Left ventricle myocardium inferior (tissue), 1 donor: ENCODE results near the gene PLPP7. TPM values are rescaled to one million over a fixed set of nuclear protein-coding genes. Genes with fewer than 3 reads are reported as not detected.

ENCODE experiments used
- DNase-seq: peaks from one replicate; pipeline ENCODE4 v3.0.0-alpha.2; 2020
- H3K27ac ChIP-seq: fragments of 200-600 bp; replicated peaks from 2 replicates; pipeline ENCODE4 v1.8.0; 2021
- H3K27me3 ChIP-seq: fragments of 200-600 bp; 2 replicates; pipeline ENCODE4 v1.8.0; 2021; ENCODE audit warnings: low read depth
- H3K36me3 ChIP-seq: fragments of 200-600 bp; 2 replicates; pipeline ENCODE4 v1.8.0; 2021
- H3K4me1 ChIP-seq: fragments of 200-600 bp; 2 replicates; pipeline ENCODE4 v1.8.0; 2021
- H3K4me3 ChIP-seq: fragments of 200-600 bp; 2 replicates; pipeline ENCODE4 v1.8.0; 2021; ENCODE audit warnings: mild to moderate bottlenecking, moderate library complexity
- H3K9me3 ChIP-seq: fragments of 200-600 bp; replicated peaks from 2 replicates; pipeline ENCODE4 v1.8.0; 2021
- CTCF ChIP-seq: fragments of 200-600 bp; IDR thresholded peaks from 2 replicates; pipeline ENCODE4 v1.8.0; 2021; ENCODE audit warnings: antibody characterized with exemption, mild to moderate bottlenecking, borderline replicate concordance
- intact Hi-C: fragments of 100-400 bp; cut with micrococcal nuclease; formaldehyde crosslinking; loops from one replicate; pipeline ENCODE4 v1.11.0; 2022
- total RNA-seq: library from RNA; stranded (reverse); fragmentation: NEBNext Ultra II Directional; extraction: Animal tissue kit (Norgen Biotek cat#: 25700); gene quantifications from one replicate; pipeline ENCODE4 v1.2.1, GENCODE V29; 2021
- donor health status: DM: no; HTN: yes; CAD: no; lungs with severe emphysema.

PLPP7 gene
- total RNA-seq, 1 donor from 2014 or later, result 120 TPM

GRCh38 chr9:131318231-131319085 is 28.9 kb downstream of the PLPP7 start:
- no peaks in the 10 kb centered on the region for H3K36me3 ChIP-seq
- H3K4me1 ChIP-seq, result peaks cover 32% of the 10 kb centered on the region
- H3K27ac ChIP-seq, result peak overlapping the region; percentile 82
- H3K27me3 ChIP-seq, result no peaks in the 10 kb centered on the region
- H3K4me3 ChIP-seq, result no peak overlapping the region
- intact Hi-C loops, result no loop called here
- no peak for TF ChIP-seq CTCF
- no peaks in the 10 kb centered on the region for H3K9me3 ChIP-seq
- peak; percentile 53 for DNase-seq

- Histone ChIP-seq H3K27ac (peak overlapping the region; percentile 82), H3K9me3 (no peaks in the 10 kb centered on the region), H3K36me3 (no peaks in the 10 kb centered on the region), H3K27me3 (no peaks in the 10 kb centered on the region), H3K4me3 (peak overlapping the region; percentile 4), H3K4me1 (peaks cover 31% of the 10 kb centered on the region)
- peak; percentile 80 for DNase-seq
- no peak for TF ChIP-seq CTCF
- intact Hi-C loops, result no loop called here
Measured at GRCh38 chr9:131319486-131319885, 30.0 kb downstream of the PLPP7 start.

GRCh38 chr9:131320031-131320685 is 30.6 kb downstream of the PLPP7 start:
- Histone ChIP-seq H3K27me3 (no peaks in the 10 kb centered on the region), H3K4me3 (peak overlapping the region; percentile 4), H3K9me3 (no peaks in the 10 kb centered on the region), H3K36me3 (no peaks in the 10 kb centered on the region), H3K27ac (peak overlapping the region; percentile 82), H3K4me1 (peaks cover 31% of the 10 kb centered on the region)
- intact Hi-C loops, result no loop called here
- peak; percentile 89 for DNase-seq
- TF ChIP-seq CTCF, result no peak

GRCh38 chr9:131323629-131324028 is 34.1 kb downstream of the PLPP7 start:
- Histone ChIP-seq H3K27me3 (no peaks in the 10 kb centered on the region), H3K9me3 (no peaks in the 10 kb centered on the region), H3K36me3 (no peaks in the 10 kb centered on the region), H3K4me3 (no peak overlapping the region), H3K27ac (no peak overlapping the region), H3K4me1 (peaks cover 24% of the 10 kb centered on the region)
- intact Hi-C loops, result no loop called here
- TF ChIP-seq CTCF, result no peak
- peak; percentile 5 for DNase-seq

- no peaks in the 10 kb centered on the region for H3K9me3 ChIP-seq
- TF ChIP-seq CTCF, result no peak
- H3K36me3 ChIP-seq, result no peaks in the 10 kb centered on the region
- H3K4me3 ChIP-seq, result no peak overlapping the region
- H3K4me1 ChIP-seq, result peaks cover 12% of the 10 kb centered on the region
- no peak overlapping the region for H3K27ac ChIP-seq
- H3K27me3 ChIP-seq, result no peaks in the 10 kb centered on the region
- DNase-seq, result no peak
- intact Hi-C loops, result no loop called here
Measured at GRCh38 chr9:131324736-131325679, 35.5 kb downstream of the PLPP7 start.
